Ovary (tissue), 9 donors: ENCODE data around the gene CEACAM4. TPM values are rescaled to one million over a fixed set of nuclear protein-coding genes. Genes with fewer than 3 reads are reported as not detected.

ENCODE experiments used
- DNase-seq, 5 donors: peaks; one replicate each; pipeline ENCODE4 v3.0.0-alpha.2; 2019 to 2020
- H3K27ac ChIP-seq, 2 donors: fragments of 200-600 bp; one replicate each; pipeline versions ENCODE4 v1.5.1 to v1.8.0; 2019 to 2022
- H3K27me3 ChIP-seq: fragments of 200-600 bp; one replicate; pipeline ENCODE4 v1.8.0; 2022
- H3K36me3 ChIP-seq: fragments of 200-600 bp; sonication (generic); one replicate; pipeline ENCODE4 v1.5.1; 2019
- H3K4me1 ChIP-seq: one replicate; pipeline ENCODE4 v1.8.1; 2013; ENCODE audit warnings: mild to moderate bottlenecking, moderate library complexity; ENCODE audit not compliant: insufficient read depth
- H3K4me3 ChIP-seq: fragments of 200-600 bp; sonication (generic); one replicate; pipeline ENCODE4 v1.5.1; 2017
- H3K9me3 ChIP-seq, 2 donors: fragments of 200-600 bp in 1 of 2; sonication (generic) in 1 of 2; one replicate each; pipeline versions ENCODE4 v1.5.1 to v1.8.1; 2013 to 2019; ENCODE audit warnings: mild to moderate bottlenecking in 1 of 2, moderate library complexity in 1 of 2
- EP300 ChIP-seq: sonication (generic); formaldehyde crosslinking; IDR thresholded peaks from one replicate; pipeline ENCODE4 v1.6.1; 2017; ENCODE audit warnings: antibody characterized with exemption
- POLR2A ChIP-seq: fragments of 450-650 bp; IDR thresholded peaks from one replicate; pipeline ENCODE4 v1.6.1; 2017; ENCODE audit warnings: antibody characterized with exemption, mild to moderate bottlenecking, moderate library complexity
- WGBS, 3 donors: extraction: QIAGEN DNeasy Blood & Tissue Kit in 1 of 3; methylation state at CpG; one replicate each; pipeline versions ENCODE4 v1.1.5 to v1.1.7; 2013 to 2017; 5-methylcytosine and 5-hydroxymethylcytosine counted together
- intact Hi-C, 4 donors: fragments of 100-400 bp; cut with DNase I; formaldehyde crosslinking; loops; one replicate each; pipeline versions ENCODE4 v1.11.0 to v1.15.1; 2022 to 2023
- polyA plus RNA-seq, 2 donors: library from polyadenylated mRNA; stranded (reverse); fragments of 200-250 nt in 1 of 2; fragments of 350-450 nt in 1 of 2; fragmentation: Illumina TruSeq in 1 of 2; extraction: RNeasy Lipid Tissue Mini Kit (QIAGEN cat#74804) in 1 of 2; gene quantifications; one replicate each; pipeline ENCODE4 v1.2.3, GENCODE V29; 2013 to 2014
- total RNA-seq, 7 donors: library from RNA; depleted of rRNA in 2 of 7; stranded (reverse); fragments of >200 nt in 2 of 7; fragmentation: NEBNext Ultra II Directional in 3 of 7; extraction: Animal tissue kit (Norgen Biotek cat#: 25700) in 3 of 7; gene quantifications; one replicate each; pipeline versions ENCODE4 v1.1.0 to v1.2.4, GENCODE V29; 2016 to 2023
- TF ChIP-seq, protein P1 (sequence below), 3 donors: fragments of 450-650 bp in 2 of 3; fragments of 200-600 bp in 1 of 3; IDR thresholded peaks; one replicate each; pipeline versions ENCODE4 v1.5.1 to v1.8.0; 2016 to 2022; ENCODE audit warnings: antibody characterized with exemption in 3 of 3, mild to moderate bottlenecking in 1 of 3
- donor health status: DM: no; HTN: no; CAD: no; lungs with moderate emphysema.
- donor health status: DM: no; HTN: no; CAD: no.
- donor health status: Bipolar disorder and iron deficiency.
- donor health status: DM: yes; HTN: yes; CAD: no.
- donor health status: DM: no; HTN: no; CAD: no.
- donor health status: DM: yes; HTN: yes; CAD: no.

Gene CEACAM4
- total and polyA plus RNA-seq, 9 donors, result 0.18 to 0.74 (median 0.32) TPM; not detected in 4

DNA sequence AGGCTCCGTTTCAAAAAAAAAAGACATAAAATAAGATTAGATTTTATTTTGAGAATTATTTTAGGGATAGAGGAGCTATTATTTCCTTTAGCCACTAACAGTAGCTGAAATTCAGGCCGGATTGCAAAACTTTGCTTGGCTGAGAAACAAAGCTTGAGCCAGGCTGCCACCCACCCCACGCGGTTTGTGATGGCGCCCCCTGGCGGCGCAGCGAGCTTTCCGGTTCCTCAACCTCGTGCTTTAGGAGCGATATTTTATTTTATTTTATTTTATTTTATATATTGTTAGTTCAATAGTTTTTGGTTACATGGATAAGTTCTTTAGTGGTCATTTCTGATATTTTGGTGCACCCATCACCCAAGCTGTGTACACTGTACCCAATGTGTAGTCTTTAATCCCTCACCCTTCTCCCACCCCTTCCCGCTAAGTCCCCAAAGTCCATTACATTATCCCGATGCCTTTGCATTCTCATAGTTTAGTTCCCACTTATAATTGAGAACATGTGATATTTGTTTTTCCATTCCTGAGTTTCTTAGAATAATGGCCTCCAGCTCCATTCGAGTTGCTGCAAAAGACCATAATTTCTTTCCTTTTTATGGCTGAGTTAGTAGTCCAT, 19.8 kb upstream of the CEACAM4 start:
- 45 to 52% (median 47%) methylated on average over 14 of the region's 14 CpGs for WGBS, 3 donors

GRCh38 chr19:41641879-41642485, 15.1 kb upstream of the CEACAM4 start:
- no peaks in the 10 kb centered on the region for H3K36me3 ChIP-seq
- intact Hi-C loops, result no loop called here
- no peaks in the 10 kb centered on the region for H3K27me3 ChIP-seq
- H3K4me3 ChIP-seq, result no peak overlapping the region
- no peaks in the 10 kb centered on the region for H3K9me3 ChIP-seq
- WGBS, 3 donors, result 7 to 8% (median 8%) methylated on average over 6 of the region's 6 CpGs
- H3K27ac ChIP-seq, result no peak overlapping the region
- DNase-seq, result no peak
- TF ChIP-seq EP300 (no peak), POLR2A (no peak)
- TF ChIP-seq, protein P1, sequence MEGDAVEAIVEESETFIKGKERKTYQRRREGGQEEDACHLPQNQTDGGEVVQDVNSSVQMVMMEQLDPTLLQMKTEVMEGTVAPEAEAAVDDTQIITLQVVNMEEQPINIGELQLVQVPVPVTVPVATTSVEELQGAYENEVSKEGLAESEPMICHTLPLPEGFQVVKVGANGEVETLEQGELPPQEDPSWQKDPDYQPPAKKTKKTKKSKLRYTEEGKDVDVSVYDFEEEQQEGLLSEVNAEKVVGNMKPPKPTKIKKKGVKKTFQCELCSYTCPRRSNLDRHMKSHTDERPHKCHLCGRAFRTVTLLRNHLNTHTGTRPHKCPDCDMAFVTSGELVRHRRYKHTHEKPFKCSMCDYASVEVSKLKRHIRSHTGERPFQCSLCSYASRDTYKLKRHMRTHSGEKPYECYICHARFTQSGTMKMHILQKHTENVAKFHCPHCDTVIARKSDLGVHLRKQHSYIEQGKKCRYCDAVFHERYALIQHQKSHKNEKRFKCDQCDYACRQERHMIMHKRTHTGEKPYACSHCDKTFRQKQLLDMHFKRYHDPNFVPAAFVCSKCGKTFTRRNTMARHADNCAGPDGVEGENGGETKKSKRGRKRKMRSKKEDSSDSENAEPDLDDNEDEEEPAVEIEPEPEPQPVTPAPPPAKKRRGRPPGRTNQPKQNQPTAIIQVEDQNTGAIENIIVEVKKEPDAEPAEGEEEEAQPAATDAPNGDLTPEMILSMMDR (IDR thresholded peaks at IDR 0.05), result no peak
- no peaks in the 10 kb centered on the region for H3K4me1 ChIP-seq

More for the DNA sequence above, 19.8 kb upstream of the CEACAM4 start:
- H3K9me3 ChIP-seq, result no peaks in the 10 kb centered on the region
- H3K27ac ChIP-seq, result no peak overlapping the region
- H3K4me1 ChIP-seq, result no peaks in the 10 kb centered on the region
- TF ChIP-seq EP300, result no peak
- TF ChIP-seq POLR2A, result no peak
- TF ChIP-seq, protein P1 (IDR thresholded peaks at IDR 0.05), result no peak
- no peaks in the 10 kb centered on the region for H3K27me3 ChIP-seq
- DNase-seq, result no peak
- intact Hi-C loops, result no loop called here
- H3K4me3 ChIP-seq, result no peak overlapping the region
- no peaks in the 10 kb centered on the region for H3K36me3 ChIP-seq

GRCh38 chr19:41638641-41639081, 11.8 kb upstream of the CEACAM4 start:
- H3K27me3 ChIP-seq, result no peaks in the 10 kb centered on the region
- no peak for DNase-seq
- 28 to 49% (median 29%) methylated on average over 6 of the region's 6 CpGs for WGBS, 3 donors

GRCh38 chr19:41637484-41637883, 10.6 kb upstream of the CEACAM4 start:
- Histone ChIP-seq H3K27ac (no peak overlapping the region), H3K4me3 (no peak overlapping the region), H3K4me1 (no peaks in the 10 kb centered on the region), H3K36me3 (no peaks in the 10 kb centered on the region), H3K9me3 (no peaks in the 10 kb centered on the region), H3K27me3 (no peaks in the 10 kb centered on the region)
- DNase-seq, result no peak
- 47 to 51% (median 48%) methylated on average over 2 of the region's 2 CpGs for WGBS, 3 donors
- TF ChIP-seq POLR2A (no peak), EP300 (no peak)
- TF ChIP-seq, protein P1 (IDR thresholded peaks at IDR 0.05), result no peak
- intact Hi-C loops, result no loop called here

More at GRCh38 chr19:41638641-41639081, 11.8 kb upstream of the CEACAM4 start:
- H3K4me1 ChIP-seq, result no peaks in the 10 kb centered on the region
- intact Hi-C loops, result no loop called here
- no peak overlapping the region for H3K27ac ChIP-seq
- no peak for TF ChIP-seq POLR2A
- TF ChIP-seq EP300, result no peak
- TF ChIP-seq, protein P1 (IDR thresholded peaks at IDR 0.05), result no peak
- H3K9me3 ChIP-seq, result no peaks in the 10 kb centered on the region
- H3K36me3 ChIP-seq, result no peaks in the 10 kb centered on the region
- H3K4me3 ChIP-seq, result no peak overlapping the region
